HepG2 (cell line): ENCODE results near the gene SLC22A23. TPM values are rescaled to one million over a fixed set of nuclear protein-coding genes. Genes with fewer than 3 reads are reported as not detected.
A peak's percentile ranks its signal among the peaks of the same experiment; 100 is the strongest.

Experiments
- AHR ChIP-seq: IDR thresholded peaks from 2 replicates; pipeline ENCODE4 v1.6.1; 2018; ENCODE audit warnings: missing genetic modification reagents, missing compliant biosample characterization
- DNMT3B ChIP-seq: conservative IDR thresholded peaks from 2 replicates; pipeline ENCODE4 v1.6.1; 2016; ENCODE audit warnings: missing biosample characterization, control low read depth
- IRF9 ChIP-seq: sonication (generic); formaldehyde crosslinking; IDR thresholded peaks from 2 replicates; pipeline ENCODE4 v1.8.0; 2022; ENCODE audit warnings: missing genetic modification reagents, mild to moderate bottlenecking, borderline replicate concordance
- KLF12 ChIP-seq: sonication (generic); formaldehyde crosslinking; IDR thresholded peaks from 2 replicates; pipeline ENCODE4 v1.4.0; 2020; ENCODE audit warnings: missing genetic modification reagents, borderline replicate concordance
- MATR3 ChIP-seq: sonication (generic); formaldehyde crosslinking; IDR thresholded peaks from 2 replicates; pipeline ENCODE4 v1.4.0; 2020; ENCODE audit warnings: missing genetic modification reagents
- NR2F2 ChIP-seq: IDR thresholded peaks from 2 replicates; pipeline ENCODE4 v1.6.1; 2012; ENCODE audit warnings: low read depth, inconsistent platforms, borderline replicate concordance
- PRDM10 ChIP-seq: sonication (generic); formaldehyde crosslinking; IDR thresholded peaks from 2 replicates; pipeline ENCODE4 v1.4.0; 2020; ENCODE audit warnings: low read depth, missing genetic modification reagents
- RARG ChIP-seq: sonication (generic); formaldehyde crosslinking; IDR thresholded peaks from 2 replicates; pipeline ENCODE4 v1.4.0; 2020; ENCODE audit warnings: low read depth, mild to moderate bottlenecking, missing genetic modification reagents
- SSRP1 ChIP-seq: IDR thresholded peaks from 2 replicates; pipeline ENCODE4 v1.6.1; 2016; ENCODE audit warnings: control low read depth
- TOPORS ChIP-seq: sonication (generic); formaldehyde crosslinking; IDR thresholded peaks from 2 replicates; pipeline ENCODE4 v1.8.0; 2023; ENCODE audit warnings: mild to moderate bottlenecking, missing genetic modification reagents
- ZBTB7B ChIP-seq: sonication (generic); formaldehyde crosslinking; IDR thresholded peaks from 2 replicates; pipeline ENCODE4 v1.4.0; 2020; ENCODE audit warnings: missing genetic modification reagents
- ZFP41 ChIP-seq: sonication (generic); formaldehyde crosslinking; IDR thresholded peaks from 2 replicates; pipeline ENCODE4 v1.4.0; 2020; ENCODE audit warnings: mild to moderate bottlenecking, missing genetic modification reagents, borderline replicate concordance
- ZFP62 ChIP-seq: sonication (generic); formaldehyde crosslinking; IDR thresholded peaks from 2 replicates; pipeline ENCODE4 v1.4.0; 2020; ENCODE audit warnings: missing genetic modification reagents
- ZKSCAN5 ChIP-seq: sonication (generic); formaldehyde crosslinking; IDR thresholded peaks from 2 replicates; pipeline ENCODE4 v1.5.1; 2020; ENCODE audit warnings: mild to moderate bottlenecking, missing genetic modification reagents
- ZNF350 ChIP-seq: sonication (generic); formaldehyde crosslinking; IDR thresholded peaks from 2 replicates; pipeline ENCODE4 v1.4.0; 2020; ENCODE audit warnings: mild to moderate bottlenecking, low read depth, missing genetic modification reagents, borderline replicate concordance
- ZNF672 ChIP-seq: sonication (generic); formaldehyde crosslinking; IDR thresholded peaks from 2 replicates; pipeline ENCODE4 v1.8.1; 2022; ENCODE audit warnings: missing genetic modification reagents
- polyA plus RNA-seq, 8 experiments: library from polyadenylated mRNA; depleted of rRNA in 3 of 8; stranded (reverse) in 7 of 8; unstranded in 1 of 8; fragments of >200 nt; fragmentation: Illumina TruSeq in 4 of 8; extraction: Trizol in 4 of 8; gene quantifications; 2 replicates each; pipeline versions ENCODE4 v1.2.1 to v1.2.3, GENCODE V29; 2011 to 2016; ENCODE audit warnings: low read depth in 4 of 8, missing spikeins in 1 of 8, mixed read lengths in 1 of 8; ENCODE audit not compliant: insufficient read depth in 1 of 8
- total RNA-seq, 5 experiments: library from RNA; depleted of rRNA; stranded (reverse); fragments of >200 nt; fragmentation: Illumina TruSeq; extraction: Trizol; gene quantifications; 2 replicates each; pipeline ENCODE4 v1.2.3, GENCODE V29; 2016; ENCODE audit warnings: low read depth in 1 of 5
- TF ChIP-seq, protein P1 (sequence below): sonication (generic); formaldehyde crosslinking; IDR thresholded peaks from 2 replicates; pipeline ENCODE4 v1.5.1; 2020; ENCODE audit warnings: missing genetic modification reagents, mild to moderate bottlenecking, borderline replicate concordance
- TF ChIP-seq, protein P2 (sequence below): sonication (generic); formaldehyde crosslinking; IDR thresholded peaks from 2 replicates; pipeline ENCODE4 v1.4.0; 2020; ENCODE audit warnings: missing genetic modification reagents
- TF ChIP-seq, protein P3 (sequence below): sonication (generic); formaldehyde crosslinking; IDR thresholded peaks from 2 replicates; pipeline ENCODE4 v1.4.0; 2020; ENCODE audit warnings: mild to moderate bottlenecking, missing genetic modification reagents

SLC22A23 gene
- total and polyA plus RNA-seq, 2 of the 13 experiments (the other 11 are each of a cell fraction or from before 2014, with no cell fraction given) = 11.8 to 17.5 TPM

- TF ChIP-seq, protein P1, sequence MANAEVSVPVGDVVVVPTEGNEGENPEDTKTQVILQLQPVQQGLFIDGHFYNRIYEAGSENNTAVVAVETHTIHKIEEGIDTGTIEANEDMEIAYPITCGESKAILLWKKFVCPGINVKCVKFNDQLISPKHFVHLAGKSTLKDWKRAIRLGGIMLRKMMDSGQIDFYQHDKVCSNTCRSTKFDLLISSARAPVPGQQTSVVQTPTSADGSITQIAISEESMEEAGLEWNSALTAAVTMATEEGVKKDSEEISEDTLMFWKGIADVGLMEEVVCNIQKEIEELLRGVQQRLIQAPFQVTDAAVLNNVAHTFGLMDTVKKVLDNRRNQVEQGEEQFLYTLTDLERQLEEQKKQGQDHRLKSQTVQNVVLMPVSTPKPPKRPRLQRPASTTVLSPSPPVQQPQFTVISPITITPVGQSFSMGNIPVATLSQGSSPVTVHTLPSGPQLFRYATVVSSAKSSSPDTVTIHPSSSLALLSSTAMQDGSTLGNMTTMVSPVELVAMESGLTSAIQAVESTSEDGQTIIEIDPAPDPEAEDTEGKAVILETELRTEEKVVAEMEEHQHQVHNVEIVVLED (CRISPR knock-in tag) = peak; percentile 74
- TF ChIP-seq ZNF350 (CRISPR knock-in tag) (no peak), MATR3 (no peak), ZBTB7B (peak; percentile 86), SSRP1 (CRISPR knock-in tag) (no peak), ZNF672 (CRISPR knock-in tag) (no peak), ZKSCAN5 (CRISPR knock-in tag) (no peak), DNMT3B (CRISPR knock-in tag) (no peak), TOPORS (CRISPR knock-in tag) (0 out of 2 replicates have a peak, but pooled peaks have one; percentile 41), AHR (CRISPR knock-in tag) (peak; percentile 94; the same call in 1 of the 2 replicates), ZFP41 (CRISPR knock-in tag) (no peak), ZFP62 (CRISPR knock-in tag) (no peak), IRF9 (CRISPR knock-in tag) (peak; percentile 90), PRDM10 (CRISPR knock-in tag) (0 out of 2 replicates have a peak, but pooled peaks have one; percentile 35), KLF12 (CRISPR knock-in tag) (peak; percentile 95), NR2F2 (no peak), RARG (CRISPR knock-in tag) (0 out of 2 replicates have a peak, but pooled peaks have one; percentile 54)
- TF ChIP-seq, protein P2, sequence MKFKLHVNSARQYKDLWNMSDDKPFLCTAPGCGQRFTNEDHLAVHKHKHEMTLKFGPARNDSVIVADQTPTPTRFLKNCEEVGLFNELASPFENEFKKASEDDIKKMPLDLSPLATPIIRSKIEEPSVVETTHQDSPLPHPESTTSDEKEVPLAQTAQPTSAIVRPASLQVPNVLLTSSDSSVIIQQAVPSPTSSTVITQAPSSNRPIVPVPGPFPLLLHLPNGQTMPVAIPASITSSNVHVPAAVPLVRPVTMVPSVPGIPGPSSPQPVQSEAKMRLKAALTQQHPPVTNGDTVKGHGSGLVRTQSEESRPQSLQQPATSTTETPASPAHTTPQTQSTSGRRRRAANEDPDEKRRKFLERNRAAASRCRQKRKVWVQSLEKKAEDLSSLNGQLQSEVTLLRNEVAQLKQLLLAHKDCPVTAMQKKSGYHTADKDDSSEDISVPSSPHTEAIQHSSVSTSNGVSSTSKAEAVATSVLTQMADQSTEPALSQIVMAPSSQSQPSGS (CRISPR knock-in tag) = peak; percentile 55; the same call in 1 of the 2 replicates
- TF ChIP-seq, protein P3, sequence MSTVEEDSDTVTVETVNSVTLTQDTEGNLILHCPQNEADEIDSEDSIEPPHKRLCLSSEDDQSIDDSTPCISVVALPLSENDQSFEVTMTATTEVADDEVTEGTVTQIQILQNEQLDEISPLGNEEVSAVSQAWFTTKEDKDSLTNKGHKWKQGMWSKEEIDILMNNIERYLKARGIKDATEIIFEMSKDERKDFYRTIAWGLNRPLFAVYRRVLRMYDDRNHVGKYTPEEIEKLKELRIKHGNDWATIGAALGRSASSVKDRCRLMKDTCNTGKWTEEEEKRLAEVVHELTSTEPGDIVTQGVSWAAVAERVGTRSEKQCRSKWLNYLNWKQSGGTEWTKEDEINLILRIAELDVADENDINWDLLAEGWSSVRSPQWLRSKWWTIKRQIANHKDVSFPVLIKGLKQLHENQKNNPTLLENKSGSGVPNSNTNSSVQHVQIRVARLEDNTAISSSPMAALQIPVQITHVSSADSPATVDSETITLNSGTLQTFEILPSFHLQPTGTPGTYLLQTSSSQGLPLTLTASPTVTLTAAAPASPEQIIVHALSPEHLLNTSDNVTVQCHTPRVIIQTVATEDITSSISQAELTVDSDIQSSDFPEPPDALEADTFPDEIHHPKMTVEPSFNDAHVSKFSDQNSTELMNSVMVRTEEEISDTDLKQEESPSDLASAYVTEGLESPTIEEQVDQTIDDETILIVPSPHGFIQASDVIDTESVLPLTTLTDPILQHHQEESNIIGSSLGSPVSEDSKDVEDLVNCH = peak; percentile 87; the same call in 1 of the 2 replicates
Measured at GRCh38 chr6:3258720-3259490, 197.9 kb downstream of the SLC22A23 start, which contains the start of gene PSMG4 (continued).
